ENCODE results near the gene NGEF.
A peak's percentile ranks its signal among the peaks of the same experiment; 100 is the strongest.
"Not testable (repeated sequence)": the region's sequence is repeated elsewhere in the genome, so short reads cannot be mapped to it uniquely, and the experiment has no call there.

The NGEF gene

GRCh38 chr2:233022561-233022960, 9.5 kb upstream of the NGEF start:
- DNase-seq: no peak

GRCh38 chr2:233021771-233022170, 8.7 kb upstream of the NGEF start:
- DNase-seq: no peak

GRCh38 chr2:233020454-233020853, 7.4 kb upstream of the NGEF start:
- DNase-seq: no peak

GRCh38 chr2:233019610-233020009, 6.6 kb upstream of the NGEF start:
- not testable (repeated sequence) for DNase-seq

GRCh38 chr2:233017947-233018346, 4.9 kb upstream of the NGEF start:
- no peak for DNase-seq

- no peak for DNase-seq
Measured at GRCh38 chr2:233015019-233015645, 2.1 kb upstream of the NGEF start.

- no peak for DNase-seq
Measured at GRCh38 chr2:233013650-233014049, 594 bp upstream of the NGEF start.

GRCh38 chr2:233012301-233012971, 620 bp downstream of the NGEF start:
- DNase-seq: no peak

GRCh38 chr2:233011702-233012131, 1.3 kb downstream of the NGEF start:
- DNase-seq: no peak

- no peak for DNase-seq
Measured at GRCh38 chr2:233011268-233011650, 1.8 kb downstream of the NGEF start.

GRCh38 chr2:233010569-233011267, 2.3 kb downstream of the NGEF start:
- DNase-seq: no peak

- no peak for DNase-seq
Measured at GRCh38 chr2:233009661-233010060, 3.4 kb downstream of the NGEF start.

- DNase-seq: no peak
Measured at GRCh38 chr2:233007739-233008138, 5.3 kb downstream of the NGEF start.

GRCh38 chr2:233007270-233007669, 5.8 kb downstream of the NGEF start:
- no peak for DNase-seq

GRCh38 chr2:233006648-233007047, 6.4 kb downstream of the NGEF start:
- no peak for DNase-seq

GRCh38 chr2:233005096-233005495, 8.0 kb downstream of the NGEF start:
- no peak for DNase-seq

GRCh38 chr2:233003658-233004555, 9.1 kb downstream of the NGEF start:
- no peak for DNase-seq

- DNase-seq: no peak
Measured at GRCh38 chr2:233002829-233003657, 10.0 kb downstream of the NGEF start.

- DNase-seq: no peak
Measured at GRCh38 chr2:233000886-233001750, 11.9 kb downstream of the NGEF start.

GRCh38 chr2:232999354-232999753, 13.7 kb downstream of the NGEF start:
- DNase-seq: peak; percentile 37

- no peak for DNase-seq
Measured at GRCh38 chr2:232998666-232998985, 14.4 kb downstream of the NGEF start.
